ENCODE measurements around the gene MTCL1.

Gene MTCL1

DNA sequence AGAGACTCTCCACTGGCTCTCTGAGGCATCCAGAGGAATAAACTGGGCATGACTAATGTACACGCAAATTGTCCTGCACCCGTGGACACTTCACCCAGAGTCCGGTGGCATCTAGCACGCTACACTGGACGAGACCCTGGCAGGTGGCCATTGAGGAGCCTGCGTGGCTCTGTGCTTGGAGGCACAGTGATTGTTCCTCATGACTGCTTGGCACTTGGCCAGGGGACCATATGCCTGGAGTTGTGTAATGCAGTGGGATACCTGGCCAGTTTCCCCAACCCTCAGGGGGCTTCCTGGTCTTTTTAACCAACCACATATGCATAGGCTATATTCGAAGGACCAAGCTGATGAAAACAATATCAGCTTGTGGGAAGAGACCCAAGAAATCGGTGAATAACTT lies 66.6 kb downstream of the MTCL1 start:
- no peak for DNase-seq (ENCODE audit: low read depth in 2 of 2)

DNA sequence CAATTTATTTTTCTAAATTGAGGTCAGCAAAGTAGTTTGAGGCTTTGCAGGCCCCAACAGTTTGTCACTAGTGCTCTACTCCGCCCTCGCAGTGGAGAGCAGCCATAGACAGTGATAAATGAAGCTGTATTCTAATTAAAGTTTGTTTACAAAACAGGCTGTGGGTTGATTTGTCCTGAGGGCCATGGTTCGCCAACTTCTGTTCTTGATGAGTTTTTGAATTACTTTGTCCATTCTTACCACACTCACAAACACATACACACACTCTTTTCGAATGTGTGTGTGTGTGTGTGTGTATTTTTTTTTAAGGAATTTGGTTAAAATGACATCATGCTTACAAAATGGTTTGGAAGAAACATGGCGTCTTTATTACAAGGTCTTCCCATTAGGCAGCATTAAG lies 68.6 kb downstream of the MTCL1 start:
- no peak for DNase-seq (ENCODE audit: low read depth in 2 of 2)

DNA sequence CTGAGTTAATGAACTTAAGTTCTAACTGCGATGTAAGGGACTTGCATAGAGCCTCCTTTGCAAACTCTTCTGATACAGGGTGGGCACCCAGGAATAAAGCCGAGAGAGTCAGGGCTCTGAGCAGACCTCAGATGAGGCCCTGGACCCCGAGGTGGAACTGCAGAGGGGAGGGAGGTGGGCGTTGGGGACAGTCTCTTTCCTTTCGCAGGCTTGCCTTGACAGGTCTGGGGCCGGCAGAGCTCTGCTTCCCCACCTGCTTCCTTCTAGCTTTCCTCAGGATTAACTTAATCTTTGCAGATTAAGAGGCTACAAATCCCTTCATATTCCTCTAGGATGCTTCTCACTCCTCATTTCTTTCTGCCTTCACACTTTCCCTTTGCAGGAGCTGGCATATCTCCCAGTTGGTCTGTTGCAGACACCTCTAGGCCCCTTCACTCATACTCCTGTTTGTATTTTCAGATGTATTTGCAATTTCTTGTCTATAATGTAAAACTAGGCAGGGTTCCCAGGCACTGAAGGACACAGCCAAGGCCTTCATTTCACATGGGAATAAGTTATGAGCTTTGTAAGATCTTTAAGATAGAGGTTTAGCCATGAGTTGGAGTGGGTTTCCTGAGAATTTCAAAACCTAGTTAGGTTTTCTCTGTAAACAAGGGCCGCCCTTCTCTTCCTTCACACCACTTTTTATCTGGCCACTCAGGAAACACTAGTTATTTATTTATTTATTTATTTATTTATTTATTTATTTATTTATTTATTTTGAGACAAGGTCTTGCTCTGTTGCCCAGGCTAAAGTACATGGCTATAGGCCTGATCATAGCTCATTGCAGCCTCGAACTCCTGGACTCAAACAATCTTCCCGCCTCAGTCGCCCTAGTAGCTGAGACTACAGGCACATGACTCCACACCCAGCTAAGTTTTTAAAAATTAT lies 70.9 kb downstream of the MTCL1 start:
- DNase-seq (ENCODE audit: low read depth in 2 of 2) = no peak

DNA sequence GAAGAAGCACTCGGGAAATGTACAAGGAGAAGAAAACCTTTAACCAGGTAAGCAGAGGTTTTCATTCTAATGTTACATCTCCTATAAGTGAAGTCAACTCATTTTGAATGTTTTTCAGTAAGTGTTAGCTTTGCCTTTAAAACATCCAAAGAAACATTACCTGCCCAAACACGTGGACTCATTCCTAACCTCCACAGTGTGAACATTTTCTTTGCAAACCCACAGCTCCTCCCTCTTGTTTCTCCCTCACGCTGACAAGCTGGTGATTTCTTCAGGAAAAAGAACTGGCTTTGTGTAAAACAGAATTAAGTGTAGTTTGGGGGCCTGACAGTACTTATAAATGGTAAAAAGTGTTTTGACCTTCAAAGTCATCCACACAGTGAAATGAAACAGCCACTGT lies 72.5 kb downstream of the MTCL1 start:
- no peak for DNase-seq (ENCODE audit: low read depth in 2 of 2)

DNA sequence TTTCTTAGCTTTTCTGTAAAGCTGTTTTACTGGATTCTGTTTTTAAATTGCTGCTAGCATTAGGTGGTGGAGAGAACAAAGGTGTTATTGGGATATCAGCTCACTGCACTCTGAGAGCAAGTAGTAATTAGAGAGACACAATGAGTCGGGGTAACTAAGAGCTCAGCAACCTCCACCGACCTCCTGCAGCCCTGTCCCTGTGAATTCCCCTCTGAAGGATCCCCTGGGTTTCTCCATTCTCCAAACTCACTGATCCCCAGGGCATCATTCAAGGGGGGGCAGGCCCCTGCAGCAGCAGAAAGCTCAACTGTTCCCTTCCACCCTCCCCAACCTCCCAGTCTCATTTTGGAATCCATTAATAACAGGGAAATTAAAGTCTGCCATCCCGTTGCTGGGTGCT lies 73.0 kb downstream of the MTCL1 start:
- DNase-seq (ENCODE audit: low read depth in 2 of 2) = no peak

DNA sequence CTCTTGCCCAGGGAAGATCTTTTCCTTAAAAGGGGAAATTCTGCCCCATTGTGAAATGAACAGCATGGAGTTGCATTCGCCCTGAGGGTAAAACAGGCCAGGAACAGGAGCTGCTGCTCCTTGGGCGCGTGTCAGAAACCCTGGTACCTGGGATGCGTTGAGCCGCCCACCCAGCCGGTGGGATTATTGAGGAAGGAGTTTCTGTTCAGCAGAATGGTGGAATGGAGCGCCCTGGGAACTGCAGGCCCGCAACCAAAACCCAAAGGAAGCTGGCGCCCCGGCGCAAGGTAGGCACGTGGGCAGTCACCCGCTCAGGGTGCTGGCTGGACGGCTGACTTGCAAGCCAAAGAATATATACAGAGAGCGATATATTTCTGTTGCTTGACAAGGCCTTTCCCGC lies 73.5 kb downstream of the MTCL1 start:
- no peak for DNase-seq (ENCODE audit: low read depth in 2 of 2)

DNA sequence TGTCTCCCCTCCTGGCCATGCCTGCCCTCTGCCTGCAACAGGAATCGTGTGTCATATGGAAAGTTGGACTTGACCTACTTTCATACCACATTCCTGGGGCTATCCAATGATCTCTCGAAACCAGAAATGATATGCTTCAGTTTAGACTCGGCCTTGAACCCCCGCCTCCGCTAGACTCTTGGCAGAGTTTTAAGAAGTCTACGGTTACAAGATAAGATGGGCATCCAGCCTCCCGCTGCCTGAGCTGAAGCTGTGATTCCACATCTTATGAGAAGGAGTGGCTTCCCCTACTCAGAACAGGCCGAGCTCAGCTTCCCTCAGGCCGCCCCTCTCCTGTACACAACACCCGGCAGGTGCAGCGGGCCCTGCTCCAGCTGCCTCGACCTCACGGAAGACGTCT lies 73.9 kb downstream of the MTCL1 start:
- no peak for DNase-seq (ENCODE audit: low read depth in 2 of 2)

DNA sequence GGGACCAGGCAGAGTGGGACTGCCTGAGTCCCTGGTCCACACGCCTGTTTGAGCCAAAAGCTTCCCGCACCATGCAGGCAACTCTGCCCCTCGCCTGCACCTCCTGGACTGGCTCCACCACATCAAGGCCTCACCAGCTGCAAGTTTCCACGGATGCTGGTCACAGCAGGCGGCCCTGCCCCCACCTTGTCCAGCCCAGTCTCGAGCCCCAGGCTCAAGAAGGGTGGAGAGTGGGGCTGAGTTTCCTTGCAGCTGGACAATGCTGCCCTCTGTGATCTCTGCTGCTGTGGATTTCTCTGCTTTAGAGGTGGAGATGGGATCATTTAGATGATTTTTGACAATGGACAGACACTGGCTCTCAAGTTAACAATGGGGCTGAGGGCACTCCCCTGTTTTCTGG lies 74.9 kb downstream of the MTCL1 start:
- DNase-seq (ENCODE audit: low read depth in 2 of 2) = no peak

DNA sequence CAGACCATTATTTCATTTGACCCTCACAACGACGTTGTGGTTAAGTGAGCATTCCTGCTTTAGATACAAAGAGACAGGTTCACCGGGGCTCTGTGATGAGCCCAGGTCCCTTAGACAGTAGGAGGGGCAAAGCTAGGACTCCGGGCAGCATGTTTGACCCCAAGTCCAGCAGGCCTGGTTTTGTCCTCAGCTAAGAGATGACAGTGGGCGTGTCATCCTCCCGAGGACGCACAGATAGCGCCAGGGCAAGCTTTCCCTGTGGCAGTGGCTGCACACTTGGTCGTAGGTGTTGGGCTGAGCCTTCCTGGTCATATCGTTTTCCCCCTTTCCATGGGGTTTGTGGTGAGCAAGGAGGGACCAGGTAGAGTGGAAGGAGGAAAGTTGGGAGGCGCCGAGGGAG lies 76.3 kb downstream of the MTCL1 start:
- no peak for DNase-seq (ENCODE audit: low read depth in 2 of 2)

DNA sequence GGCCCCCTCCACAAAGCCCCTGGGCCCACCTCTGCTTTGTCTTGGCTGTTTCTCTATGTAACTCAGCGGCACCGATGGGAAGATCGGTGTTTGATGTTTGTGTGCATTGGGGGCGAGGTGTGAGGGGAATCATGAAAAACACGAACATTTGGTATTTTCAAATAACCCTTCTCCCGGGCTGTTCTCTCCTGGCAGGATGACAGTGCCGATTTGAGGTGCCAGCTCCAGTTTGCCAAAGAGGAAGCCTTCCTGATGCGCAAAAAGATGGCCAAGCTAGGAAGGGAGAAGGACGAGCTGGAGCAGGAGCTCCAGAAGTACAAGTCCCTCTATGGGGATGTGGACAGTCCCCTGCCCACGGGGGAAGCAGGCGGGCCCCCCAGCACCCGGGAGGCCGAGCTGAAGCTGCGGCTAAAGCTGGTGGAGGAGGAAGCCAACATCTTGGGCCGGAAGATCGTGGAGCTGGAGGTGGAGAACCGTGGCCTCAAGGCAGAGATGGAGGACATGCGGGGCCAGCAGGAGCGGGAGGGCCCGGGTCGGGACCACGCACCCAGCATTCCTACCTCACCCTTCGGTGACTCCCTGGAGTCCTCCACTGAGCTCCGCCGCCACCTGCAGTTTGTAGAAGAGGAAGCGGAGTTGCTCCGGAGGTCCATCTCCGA lies 78.1 kb downstream of the MTCL1 start:
- no peak for DNase-seq (ENCODE audit: low read depth in 2 of 2)

DNA sequence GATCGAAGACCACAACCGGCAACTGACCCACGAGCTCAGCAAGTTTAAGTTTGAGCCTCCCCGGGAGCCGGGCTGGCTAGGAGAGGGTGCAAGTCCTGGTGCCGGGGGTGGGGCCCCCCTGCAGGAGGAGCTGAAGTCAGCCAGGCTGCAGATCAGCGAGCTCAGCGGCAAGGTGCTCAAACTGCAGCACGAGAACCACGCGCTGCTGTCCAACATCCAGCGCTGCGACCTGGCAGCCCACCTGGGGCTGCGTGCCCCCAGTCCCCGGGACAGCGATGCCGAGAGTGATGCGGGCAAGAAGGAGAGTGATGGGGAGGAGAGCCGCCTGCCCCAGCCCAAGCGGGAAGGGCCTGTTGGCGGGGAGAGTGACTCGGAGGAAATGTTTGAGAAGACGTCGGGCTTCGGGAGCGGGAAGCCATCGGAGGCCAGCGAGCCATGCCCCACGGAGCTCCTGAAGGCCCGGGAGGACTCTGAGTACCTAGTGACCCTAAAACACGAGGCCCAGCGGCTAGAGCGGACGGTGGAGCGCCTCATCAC lies 78.7 kb downstream of the MTCL1 start:
- no peak for DNase-seq (ENCODE audit: low read depth in 2 of 2)

DNA sequence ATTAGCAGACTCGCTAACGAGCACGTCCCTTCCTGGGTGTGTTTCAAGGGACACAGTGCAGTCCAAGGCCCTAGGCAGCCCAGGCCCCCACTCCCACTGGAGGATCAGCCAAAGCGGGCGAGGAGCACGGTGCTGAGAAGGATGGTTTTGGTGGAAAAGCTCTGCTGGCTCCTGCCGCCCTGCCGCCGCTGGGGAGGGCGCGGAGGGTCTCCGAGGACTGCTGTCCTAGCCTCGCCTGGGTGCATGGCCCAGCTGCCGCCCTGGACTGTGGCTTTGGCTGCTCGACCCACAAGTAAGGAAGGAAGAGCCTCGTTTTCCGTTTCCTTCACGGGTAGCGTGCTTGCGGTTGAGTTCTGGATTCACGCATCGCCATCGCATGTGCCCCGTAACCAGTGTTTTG lies 79.9 kb downstream of the MTCL1 start:
- DNase-seq (ENCODE audit: low read depth in 2 of 2) = no peak

DNA sequence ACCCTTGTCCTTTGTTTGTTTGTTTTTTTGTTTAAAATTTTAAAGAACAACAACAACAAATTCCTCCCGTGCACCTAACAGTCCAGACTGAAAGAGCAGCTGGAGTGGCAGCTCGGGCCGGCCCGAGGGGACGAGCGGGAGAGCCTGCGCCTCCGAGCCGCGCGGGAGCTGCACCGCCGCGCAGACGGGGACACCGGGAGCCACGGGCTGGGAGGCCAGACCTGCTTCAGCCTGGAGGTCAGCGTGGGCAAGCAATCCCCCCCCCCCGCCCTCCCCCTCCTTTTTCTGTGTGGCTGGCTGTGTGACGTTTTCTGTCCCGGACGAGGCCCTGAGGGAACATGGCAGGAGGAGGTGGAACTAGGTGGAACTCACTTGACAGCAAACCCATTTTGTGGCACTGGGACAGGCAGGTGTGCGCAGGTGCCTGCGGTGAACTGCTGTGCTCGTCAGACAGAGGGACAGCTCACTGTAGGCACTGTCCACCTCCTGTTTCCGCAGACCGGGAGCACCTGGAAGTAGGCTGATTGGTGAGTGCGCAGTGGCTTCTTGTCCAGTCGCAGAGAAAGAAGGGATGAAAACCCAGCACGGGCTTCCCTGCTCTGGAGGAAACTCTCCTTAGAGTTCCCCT lies 80.6 kb downstream of the MTCL1 start:
- no peak for DNase-seq (ENCODE audit: low read depth in 2 of 2)

DNA sequence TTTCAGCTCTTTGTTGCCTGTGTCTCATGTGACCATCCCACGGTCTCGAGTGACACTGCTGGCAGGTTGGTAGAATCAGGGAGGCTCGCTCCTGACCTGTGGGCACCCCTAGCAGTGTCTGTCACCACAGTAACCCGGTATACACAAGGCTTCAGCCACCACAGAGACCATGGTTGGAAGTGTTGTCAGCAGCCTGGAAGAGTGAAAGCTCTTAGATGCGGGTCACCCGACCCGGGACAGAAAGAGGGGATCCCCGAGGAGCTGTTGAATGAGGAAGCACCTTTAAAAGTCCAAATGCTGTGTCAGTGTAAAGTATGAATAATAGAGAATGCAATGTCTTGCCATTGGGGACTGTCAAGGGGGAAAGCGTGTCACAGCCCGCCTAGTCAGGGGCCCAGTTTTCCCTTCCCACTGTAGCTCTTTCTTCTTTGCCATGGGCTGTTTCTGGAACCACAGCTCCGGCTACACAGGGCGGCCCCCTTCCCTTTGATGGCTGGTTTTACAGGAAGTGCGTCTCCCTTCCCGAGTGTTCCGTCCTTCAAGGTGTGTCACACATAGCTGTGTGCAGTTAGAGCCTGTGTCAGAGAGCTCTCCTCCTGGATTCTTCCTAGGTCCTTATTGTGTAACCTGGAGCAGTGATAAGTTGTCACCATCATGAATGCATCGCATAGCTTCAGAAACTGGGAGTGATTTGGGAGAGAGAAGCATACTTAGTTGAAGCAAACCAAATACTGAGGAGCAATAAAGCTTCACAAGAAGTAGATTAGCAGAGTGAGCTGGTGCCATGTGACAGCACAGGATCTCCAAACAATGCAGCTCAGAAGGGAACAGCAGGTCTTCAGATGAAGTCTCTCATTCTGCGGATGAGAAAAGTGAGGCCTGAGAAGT lies 81.4 kb downstream of the MTCL1 start:
- no peak for DNase-seq (ENCODE audit: low read depth in 2 of 2)

DNA sequence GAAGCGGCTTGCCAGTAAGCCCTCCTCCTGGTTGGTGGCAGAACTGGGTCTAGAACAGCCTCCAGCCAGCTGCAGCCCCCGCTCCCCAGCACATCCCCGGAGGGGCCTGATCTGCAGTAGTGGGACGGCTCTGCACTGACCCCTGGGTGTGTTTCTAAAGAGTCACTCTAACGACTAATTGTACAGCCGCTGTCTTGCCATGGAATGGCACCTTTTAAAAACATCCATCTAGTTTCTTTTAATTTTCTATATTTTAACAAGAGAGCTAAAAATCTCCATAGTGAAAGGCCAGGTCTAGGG lies 82.0 kb downstream of the MTCL1 start:
- DNase-seq (ENCODE audit: low read depth in 2 of 2) = no peak

DNA sequence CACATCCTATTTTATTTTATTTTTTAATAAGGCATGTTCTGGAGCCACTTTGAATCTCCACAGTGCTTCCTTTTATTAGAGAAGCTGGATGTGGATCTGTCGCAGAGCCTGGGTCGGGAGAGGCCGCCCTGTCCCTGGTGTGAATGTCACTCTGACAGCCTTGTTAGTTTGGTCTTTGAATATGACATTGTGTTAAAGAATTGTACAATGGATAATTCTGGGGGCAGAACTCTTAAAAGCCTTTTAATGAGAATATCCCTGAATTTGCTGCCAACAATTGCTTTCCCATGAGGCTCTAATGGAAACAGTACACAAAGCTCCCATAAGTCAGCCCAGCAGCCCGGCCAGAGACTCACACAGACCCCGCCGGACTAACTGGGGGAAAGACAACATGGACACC lies 82.4 kb downstream of the MTCL1 start:
- DNase-seq (ENCODE audit: low read depth in 2 of 2) = no peak

DNA sequence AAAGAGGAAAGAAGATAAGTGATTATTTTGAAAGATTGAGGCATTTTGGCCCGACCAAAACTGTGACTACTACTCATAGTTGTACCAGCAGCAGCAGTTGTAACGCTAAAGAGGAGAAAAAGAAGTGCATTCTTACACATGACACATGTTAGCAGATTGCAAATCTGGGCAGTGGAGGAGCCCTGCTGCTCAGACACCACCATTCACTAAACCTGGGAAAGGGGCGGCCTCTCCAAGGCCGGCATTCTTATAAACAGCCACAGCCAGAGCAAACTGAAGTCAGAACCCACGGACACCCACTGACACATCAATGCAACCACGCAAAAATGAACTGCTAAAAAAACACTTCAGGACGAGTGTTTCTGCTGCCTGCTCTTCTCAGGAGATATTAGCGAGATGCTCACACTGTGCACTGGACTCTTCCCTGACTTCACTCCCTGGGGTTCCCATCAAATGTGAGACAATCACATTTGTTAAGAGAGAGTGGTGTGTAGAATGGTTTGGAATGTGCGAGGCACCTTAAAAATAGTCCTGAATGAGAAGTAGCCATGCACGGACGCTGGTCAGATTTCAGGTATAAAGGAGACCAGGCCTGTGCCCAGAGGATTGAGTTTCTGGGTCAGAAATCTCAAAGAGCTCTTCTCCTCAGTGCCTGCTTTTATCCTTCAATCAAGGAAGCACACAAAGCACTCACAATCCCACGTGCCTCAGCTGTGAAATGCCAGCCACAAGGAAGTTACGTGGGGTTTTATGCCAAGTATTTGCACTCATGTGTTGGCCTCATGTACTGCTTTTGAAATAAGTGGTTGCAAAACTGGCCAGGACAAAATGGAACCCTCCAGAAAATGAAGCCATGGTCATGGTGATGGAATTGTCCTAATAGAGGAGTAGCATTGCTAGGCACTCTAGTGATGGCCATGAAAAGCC lies 83.4 kb downstream of the MTCL1 start:
- DNase-seq (ENCODE audit: low read depth in 2 of 2) = no peak

DNA sequence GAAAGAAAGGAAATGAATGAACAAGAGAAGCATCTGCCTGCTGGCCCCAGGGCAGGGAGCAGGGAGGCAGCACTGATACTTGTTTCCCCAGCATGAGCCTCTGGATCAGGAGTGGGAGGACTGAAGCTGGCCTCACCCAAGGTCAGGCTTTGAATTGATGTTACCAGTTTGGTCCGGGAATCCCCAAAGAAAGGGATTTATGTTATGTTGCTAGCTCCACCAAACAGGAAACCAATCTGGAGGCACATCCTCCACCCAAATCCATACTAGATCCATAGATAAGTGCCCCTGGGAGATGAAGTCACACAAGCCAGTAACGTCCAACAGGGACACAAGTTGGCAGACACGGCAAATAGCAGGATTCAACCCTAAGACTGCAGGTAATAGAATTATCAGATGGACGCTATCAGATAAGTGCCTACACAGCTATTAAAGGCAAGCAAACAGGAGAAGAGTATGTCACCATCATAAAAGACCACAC lies 85.9 kb downstream of the MTCL1 start:
- DNase-seq (ENCODE audit: low read depth in 2 of 2) = no peak

DNA sequence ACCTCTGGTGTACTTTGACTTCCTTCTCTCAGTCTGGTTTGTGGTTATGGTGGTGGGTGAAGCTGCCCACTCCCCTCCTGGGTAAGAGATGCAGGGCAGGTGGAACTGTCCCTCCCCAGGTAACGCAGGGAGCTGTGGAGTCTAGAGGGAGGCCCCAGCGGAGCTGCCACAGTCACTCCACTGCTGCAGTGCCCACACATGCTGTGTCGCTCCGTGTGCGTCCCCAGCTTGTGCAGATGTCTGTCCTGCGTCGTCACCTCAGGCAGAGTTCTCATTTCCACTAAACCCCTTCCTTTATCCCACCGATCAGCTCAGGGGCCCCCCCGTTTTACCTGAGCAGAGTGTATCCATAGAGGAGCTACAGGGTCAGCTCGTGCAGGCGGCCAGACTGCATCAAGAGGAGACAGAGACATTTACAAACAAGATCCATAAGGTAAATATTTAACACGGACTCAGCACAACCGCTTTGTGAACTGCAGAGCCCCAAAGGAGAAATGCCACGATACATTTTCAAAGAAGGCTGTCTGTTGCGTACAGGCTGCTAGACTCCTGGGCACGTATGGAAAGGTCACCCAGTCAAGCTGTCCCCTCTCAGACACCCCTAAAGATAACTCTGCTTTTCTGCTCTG lies 87.4 kb downstream of the MTCL1 start:
- no peak for DNase-seq (ENCODE audit: low read depth in 2 of 2)
